ENCODE results near the gene SERPINA9. TPM values are rescaled to one million over a fixed set of nuclear protein-coding genes. Genes with fewer than 3 reads are reported as not detected.

Gene SERPINA9
- total and polyA plus RNA-seq, 2 experiments from 2014 or later, result 0.60 TPM; not detected in 1

DNA sequence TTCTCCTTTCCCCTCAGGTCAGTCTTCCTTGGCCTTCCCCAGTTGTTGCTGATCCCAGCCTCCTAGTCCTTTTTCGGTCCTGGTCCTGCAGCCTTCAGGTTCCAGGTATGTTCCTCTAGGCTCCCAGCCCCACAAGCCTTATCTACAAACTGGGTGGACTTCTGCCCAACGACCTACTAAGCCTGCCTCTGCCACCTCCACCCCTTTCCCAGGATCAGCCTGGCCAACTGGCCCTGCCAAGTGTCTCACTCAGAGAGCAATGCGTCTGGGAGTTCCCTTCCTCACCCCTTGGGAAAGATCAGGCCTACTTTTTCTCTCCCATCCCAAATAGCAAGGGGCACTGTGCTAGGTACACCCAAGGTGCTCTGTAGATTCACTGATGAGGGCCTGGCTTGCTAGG is 33.4 kb upstream of the SERPINA9 start, which contains the start of gene SERPINA12:
Gene SERPINA12, minus strand, starts transcription at position 114 of the 400 bp plus-strand sequence. CDS start 11,072 bp downstream, outside the sequence.
- 74% methylated on average over 3 of the region's 3 CpGs for WGBS (ENCODE audit: low lambda C conversion rate, missing lambda C conversion rate)

DNA sequence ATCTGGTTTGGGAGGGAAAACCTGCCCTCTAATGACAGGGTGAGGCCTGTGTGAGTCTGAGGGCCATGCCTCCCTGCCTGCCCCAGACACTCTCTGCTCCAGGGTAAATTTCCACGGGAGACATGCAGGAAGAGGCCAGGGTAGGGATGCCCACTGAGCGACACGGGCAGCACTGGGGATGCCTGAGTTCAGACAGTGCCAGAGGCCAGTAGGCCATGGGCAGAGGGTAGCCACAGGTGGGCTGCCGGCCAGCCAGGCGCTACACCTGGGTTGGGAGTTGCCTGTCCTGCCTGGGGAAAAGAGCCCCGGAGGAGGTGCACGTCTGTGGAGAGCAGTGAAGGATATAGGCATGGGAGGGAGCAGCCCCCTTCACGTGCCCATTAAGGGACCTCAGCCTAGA is 29.6 kb upstream of the SERPINA9 start:
- 92% methylated on average over 8 of the region's 8 CpGs for WGBS (ENCODE audit: low lambda C conversion rate, missing lambda C conversion rate)
- H3K79me2 ChIP-seq, result no peaks in the 10 kb centered on the region
- no peak for TF ChIP-seq EZH2phosphoT487 (IDR thresholded peaks at IDR 0.05; ENCODE audit: low read depth, severe bottlenecking, unreplicated experiment)
- TF ChIP-seq, protein P1, sequence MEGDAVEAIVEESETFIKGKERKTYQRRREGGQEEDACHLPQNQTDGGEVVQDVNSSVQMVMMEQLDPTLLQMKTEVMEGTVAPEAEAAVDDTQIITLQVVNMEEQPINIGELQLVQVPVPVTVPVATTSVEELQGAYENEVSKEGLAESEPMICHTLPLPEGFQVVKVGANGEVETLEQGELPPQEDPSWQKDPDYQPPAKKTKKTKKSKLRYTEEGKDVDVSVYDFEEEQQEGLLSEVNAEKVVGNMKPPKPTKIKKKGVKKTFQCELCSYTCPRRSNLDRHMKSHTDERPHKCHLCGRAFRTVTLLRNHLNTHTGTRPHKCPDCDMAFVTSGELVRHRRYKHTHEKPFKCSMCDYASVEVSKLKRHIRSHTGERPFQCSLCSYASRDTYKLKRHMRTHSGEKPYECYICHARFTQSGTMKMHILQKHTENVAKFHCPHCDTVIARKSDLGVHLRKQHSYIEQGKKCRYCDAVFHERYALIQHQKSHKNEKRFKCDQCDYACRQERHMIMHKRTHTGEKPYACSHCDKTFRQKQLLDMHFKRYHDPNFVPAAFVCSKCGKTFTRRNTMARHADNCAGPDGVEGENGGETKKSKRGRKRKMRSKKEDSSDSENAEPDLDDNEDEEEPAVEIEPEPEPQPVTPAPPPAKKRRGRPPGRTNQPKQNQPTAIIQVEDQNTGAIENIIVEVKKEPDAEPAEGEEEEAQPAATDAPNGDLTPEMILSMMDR (IDR thresholded peaks at IDR 0.05; ENCODE audit: poor library complexity), result no peak
- no peak for TF ChIP-seq EZH2 (IDR thresholded peaks at IDR 0.05; ENCODE audit: borderline replicate concordance)
- H3K36me3 ChIP-seq (replicated peaks; ENCODE audit: insufficient read depth, low read depth), result no peaks in the 10 kb centered on the region
- no peaks in the 10 kb centered on the region for H3K4me1 ChIP-seq (ENCODE audit: insufficient read depth)
- DNase-seq (ENCODE audit: low spot score), result no peak
- H3K27me3 ChIP-seq, result no peaks in the 10 kb centered on the region
- no peaks in the 10 kb centered on the region for H3K9me3 ChIP-seq (ENCODE audit: low read depth)
- no peak overlapping the region for H3K4me2 ChIP-seq
- no peak overlapping the region for H3K27ac ChIP-seq
- H4K20me1 ChIP-seq (ENCODE audit: insufficient read depth, poor library complexity, severe bottlenecking), result no peaks in the 10 kb centered on the region
- no peaks in the 10 kb centered on the region for H3K9me2 ChIP-seq (replicated peaks; ENCODE audit: insufficient read depth)
- no peak overlapping the region for H2AFZ ChIP-seq
- no peak overlapping the region for H3K4me3 ChIP-seq

More for the DNA sequence above, 33.4 kb upstream of the SERPINA9 start, which contains the start of gene SERPINA12:
- no peak for TF ChIP-seq EZH2phosphoT487 (IDR thresholded peaks at IDR 0.05; ENCODE audit: low read depth, severe bottlenecking, unreplicated experiment)
- no peak for TF ChIP-seq EZH2 (IDR thresholded peaks at IDR 0.05; ENCODE audit: borderline replicate concordance)
- TF ChIP-seq, protein P1 (IDR thresholded peaks at IDR 0.05; ENCODE audit: poor library complexity), result no peak
- H3K27ac ChIP-seq, result no peak within 1 kb of the TSS
- no peaks in the 10 kb centered on the region for H3K36me3 ChIP-seq (replicated peaks; ENCODE audit: insufficient read depth, low read depth)
- H3K27me3 ChIP-seq, result peaks cover 4% of the 10 kb centered on the region
- no peak within 1 kb of the TSS for H3K4me2 ChIP-seq
- H3K4me1 ChIP-seq (ENCODE audit: insufficient read depth), result no peaks in the 10 kb centered on the region
- H3K79me2 ChIP-seq, result no peaks in the 10 kb centered on the region
- no peaks in the 10 kb centered on the region for H3K9me3 ChIP-seq (ENCODE audit: low read depth)
- no peaks in the 10 kb centered on the region for H3K9me2 ChIP-seq (replicated peaks; ENCODE audit: insufficient read depth)
- no peak for DNase-seq (ENCODE audit: low spot score)
- no peak within 1 kb of the TSS for H3K4me3 ChIP-seq
- H2AFZ ChIP-seq, result no peak within 1 kb of the TSS
- no peaks in the 10 kb centered on the region for H4K20me1 ChIP-seq (ENCODE audit: insufficient read depth, poor library complexity, severe bottlenecking)

DNA sequence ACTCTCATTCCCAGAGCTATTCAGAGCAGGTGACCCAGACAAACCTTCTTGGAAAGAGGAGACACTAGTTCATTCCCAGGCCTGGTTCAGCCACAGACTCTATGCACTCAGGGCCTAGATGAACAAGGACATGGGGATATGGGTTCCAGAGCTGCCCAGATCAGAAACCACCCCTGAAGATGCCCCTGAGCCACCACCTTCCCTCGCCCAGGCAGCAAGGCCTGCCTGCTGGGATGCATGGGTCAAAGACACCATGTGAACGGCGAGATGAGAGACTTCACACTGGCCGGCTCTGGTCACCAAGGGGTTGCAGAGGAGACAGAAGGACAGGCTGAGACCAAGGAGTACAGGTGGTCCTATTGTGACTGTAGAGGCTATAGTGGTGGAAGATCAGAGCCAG is 29.2 kb upstream of the SERPINA9 start:
- no peak for TF ChIP-seq EZH2 (IDR thresholded peaks at IDR 0.05; ENCODE audit: borderline replicate concordance)
- TF ChIP-seq, protein P1 (IDR thresholded peaks at IDR 0.05; ENCODE audit: poor library complexity), result no peak
- TF ChIP-seq EZH2phosphoT487 (IDR thresholded peaks at IDR 0.05; ENCODE audit: low read depth, severe bottlenecking, unreplicated experiment), result no peak
- Histone ChIP-seq H2AFZ (no peak overlapping the region), H3K9me2 (replicated peaks; ENCODE audit: insufficient read depth) (no peaks in the 10 kb centered on the region), H4K20me1 (ENCODE audit: insufficient read depth, poor library complexity, severe bottlenecking) (no peaks in the 10 kb centered on the region), H3K79me2 (no peaks in the 10 kb centered on the region), H3K9me3 (ENCODE audit: low read depth) (no peaks in the 10 kb centered on the region), H3K27me3 (no peaks in the 10 kb centered on the region), H3K4me1 (ENCODE audit: insufficient read depth) (no peaks in the 10 kb centered on the region), H3K36me3 (replicated peaks; ENCODE audit: insufficient read depth, low read depth) (no peaks in the 10 kb centered on the region), H3K27ac (no peak overlapping the region), H3K4me2 (no peak overlapping the region), H3K4me3 (no peak overlapping the region)
- 93% methylated on average over 4 of the region's 4 CpGs for WGBS (ENCODE audit: low lambda C conversion rate, missing lambda C conversion rate)
- no peak for DNase-seq (ENCODE audit: low spot score)

All from hepatocyte (in vitro differentiated cells).